WTC11 (cell line): ENCODE measurements around the gene GLUL. TPM values are rescaled to one million over a fixed set of nuclear protein-coding genes. Genes with fewer than 3 reads are reported as not detected.

Source experiments
- ATAC-seq: fragments of 200-7000 bp; cut with Tn5 transposase; 2 replicates; pipeline ENCODE4 v1.10.0; 2021; ENCODE audit warnings: mild to moderate bottlenecking, moderate library complexity
- CTCF ChIA-PET: fragments of 300-600 bp; sonication (Branson Sonifier 250); formaldehyde crosslinking; loops from one replicate; lab custom pipeline; 2021; ENCODE audit warnings: antibody characterized with exemption; lab: Charles Lee
- POLR2A ChIA-PET: fragments of 350-600 bp; sonication (Branson Sonifier 250); formaldehyde crosslinking; loops from one replicate; lab custom pipeline; 2021; ENCODE audit warnings: antibody characterized with exemption; lab: Charles Lee
- DNase-seq: peaks from one replicate; pipeline ENCODE4 v3.0.0; 2021; ENCODE audit warnings: low spot score
- H3K27ac Mint-ChIP-seq: 2 replicates; pipeline ENCODE4 v1.8.0; 2021; ENCODE audit warnings: mixed read lengths
- H3K27me3 Mint-ChIP-seq: 2 replicates; pipeline ENCODE4 v1.8.0; 2021; ENCODE audit warnings: low read depth, mild to moderate bottlenecking, moderate library complexity, mixed read lengths
- H3K36me3 Mint-ChIP-seq: 2 replicates; pipeline ENCODE4 v1.8.0; 2021; ENCODE audit warnings: mixed read lengths
- H3K4me1 Mint-ChIP-seq: 2 replicates; pipeline ENCODE4 v1.8.0; 2022; ENCODE audit warnings: mixed read lengths
- H3K4me3 Mint-ChIP-seq: 2 replicates; pipeline ENCODE4 v1.8.0; 2021; ENCODE audit warnings: mild to moderate bottlenecking, moderate library complexity, mixed read lengths
- H3K9me3 Mint-ChIP-seq: 2 replicates; pipeline ENCODE4 v1.8.0; 2021; ENCODE audit warnings: mixed read lengths
- GTF2I ChIP-seq: fragments of 250-450 bp; sonication (Bioruptor Pico); conservative IDR thresholded peaks from 2 replicates; pipeline ENCODE4 v1.4.0; 2021; ENCODE audit warnings: mild to moderate bottlenecking
- HMGA2 ChIP-seq: fragments of 250-450 bp; sonication (Bioruptor Pico); IDR thresholded peaks from 2 replicates; pipeline ENCODE4 v1.4.0; 2021; ENCODE audit warnings: mild to moderate bottlenecking, moderate library complexity
- JAZF1 ChIP-seq: fragments of 250-450 bp; sonication (Bioruptor Pico); IDR thresholded peaks from 2 replicates; pipeline ENCODE4 v1.9.0; 2021; ENCODE audit warnings: moderate library complexity, mild to moderate bottlenecking, inconsistent platforms
- JUN ChIP-seq: sonication (generic); formaldehyde crosslinking; IDR thresholded peaks from 2 replicates; pipeline ENCODE4 v1.8.0; 2023; ENCODE audit warnings: mild to moderate bottlenecking, missing genetic modification reagents
- NFATC4 ChIP-seq: fragments of 250-450 bp; sonication (Bioruptor Pico); IDR thresholded peaks from 2 replicates; pipeline ENCODE4 v1.9.0; 2021; ENCODE audit warnings: mild to moderate bottlenecking
- NFE2L1 ChIP-seq: sonication (generic); formaldehyde crosslinking; IDR thresholded peaks from 2 replicates; pipeline ENCODE4 v1.8.1; 2023; ENCODE audit warnings: missing genetic modification reagents
- OVOL2 ChIP-seq: fragments of 250-450 bp; sonication (Bioruptor Pico); IDR thresholded peaks from 2 replicates; pipeline ENCODE4 v1.9.0; 2021; ENCODE audit warnings: mild to moderate bottlenecking, borderline replicate concordance
- SMAD3 ChIP-seq: sonication (generic); formaldehyde crosslinking; IDR thresholded peaks from 2 replicates; pipeline ENCODE4 v1.8.0; 2022; ENCODE audit warnings: missing genetic modification reagents, mild to moderate bottlenecking, borderline replicate concordance
- SOX15 ChIP-seq: fragments of 250-450 bp; sonication (Bioruptor Pico); IDR thresholded peaks from 2 replicates; pipeline ENCODE4 v1.9.0; 2021; ENCODE audit warnings: mild to moderate bottlenecking
- STAT6 ChIP-seq: sonication (generic); formaldehyde crosslinking; conservative IDR thresholded peaks from 2 replicates; pipeline ENCODE4 v1.8.1; 2023; ENCODE audit warnings: mild to moderate bottlenecking, low read depth, missing genetic modification reagents, moderate library complexity
- TEAD1 ChIP-seq: sonication (generic); formaldehyde crosslinking; IDR thresholded peaks from 2 replicates; pipeline ENCODE4 v1.8.0; 2022; ENCODE audit warnings: mild to moderate bottlenecking, missing genetic modification reagents
- ZMAT4 ChIP-seq: fragments of 250-450 bp; sonication (Bioruptor Pico); IDR thresholded peaks from 2 replicates; pipeline ENCODE4 v1.9.0; 2021; ENCODE audit warnings: mild to moderate bottlenecking
- ZNF138 ChIP-seq: sonication (generic); formaldehyde crosslinking; conservative IDR thresholded peaks from 2 replicates; pipeline ENCODE4 v1.8.1; 2022; ENCODE audit warnings: mild to moderate bottlenecking, moderate library complexity, missing genetic modification reagents
- total RNA-seq: library from RNA; stranded (reverse); gene quantifications from 3 replicates; pipeline ENCODE4 v1.2.3, GENCODE V29; 2021
- TF ChIP-seq, protein P1 (sequence below): sonication (generic); formaldehyde crosslinking; IDR thresholded peaks from 2 replicates; pipeline ENCODE4 v1.8.1; 2022; ENCODE audit warnings: low read depth, missing genetic modification reagents, borderline replicate concordance
- TF ChIP-seq, protein P2 (sequence below): fragments of 250-450 bp; sonication (Bioruptor Pico); IDR thresholded peaks from 2 replicates; pipeline ENCODE4 v1.9.0; 2021; ENCODE audit warnings: moderate library complexity, mild to moderate bottlenecking, inconsistent platforms, borderline replicate concordance
- TF ChIP-seq, protein P3 (sequence below): sonication (generic); formaldehyde crosslinking; IDR thresholded peaks from 2 replicates; pipeline ENCODE4 v1.8.0; 2022; ENCODE audit warnings: mild to moderate bottlenecking, missing genetic modification reagents
- TF ChIP-seq, protein P4 (sequence below): fragments of 250-450 bp; sonication (Bioruptor Pico); IDR thresholded peaks from 2 replicates; pipeline ENCODE4 v1.9.0; 2021; ENCODE audit warnings: mild to moderate bottlenecking
- TF ChIP-seq, protein P5 (sequence below): sonication (generic); formaldehyde crosslinking; IDR thresholded peaks from 2 replicates; pipeline ENCODE4 v1.8.1; 2022; ENCODE audit warnings: mild to moderate bottlenecking, moderate library complexity, missing genetic modification reagents

Gene GLUL
- total RNA-seq, 1 experiment from 2014 or later: 240 TPM

- ATAC-seq: peak; percentile 87
- ChIA-PET CTCF (interaction anchor here (0.6 to 1.3 kb wide), 14 partner anchors 8 to 731 kb away, joined by 3 to 12 read pairs (median 4); partner anchors contain the start of gene GLUL), POLR2A (no interaction called here)
- Mint-ChIP-seq H3K4me1 (peaks cover 6% of the 10 kb centered on the region; the same call in 1 of the 2 replicates), H3K36me3 (peaks cover 6% of the 10 kb centered on the region), H3K27ac (no peak overlapping the region), H3K4me3 (no peak overlapping the region), H3K9me3 (peaks cover 14% of the 10 kb centered on the region), H3K27me3 (no peaks in the 10 kb centered on the region)
- no peak for TF ChIP-seq STAT6 (CRISPR knock-in tag)
- TF ChIP-seq, protein P1, sequence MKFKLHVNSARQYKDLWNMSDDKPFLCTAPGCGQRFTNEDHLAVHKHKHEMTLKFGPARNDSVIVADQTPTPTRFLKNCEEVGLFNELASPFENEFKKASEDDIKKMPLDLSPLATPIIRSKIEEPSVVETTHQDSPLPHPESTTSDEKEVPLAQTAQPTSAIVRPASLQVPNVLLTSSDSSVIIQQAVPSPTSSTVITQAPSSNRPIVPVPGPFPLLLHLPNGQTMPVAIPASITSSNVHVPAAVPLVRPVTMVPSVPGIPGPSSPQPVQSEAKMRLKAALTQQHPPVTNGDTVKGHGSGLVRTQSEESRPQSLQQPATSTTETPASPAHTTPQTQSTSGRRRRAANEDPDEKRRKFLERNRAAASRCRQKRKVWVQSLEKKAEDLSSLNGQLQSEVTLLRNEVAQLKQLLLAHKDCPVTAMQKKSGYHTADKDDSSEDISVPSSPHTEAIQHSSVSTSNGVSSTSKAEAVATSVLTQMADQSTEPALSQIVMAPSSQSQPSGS (CRISPR knock-in tag): no peak
- no peak for DNase-seq
These were observed 13.2 kb upstream of the GLUL start for GRCh38 chr1:182404781-182405180.

DNA sequence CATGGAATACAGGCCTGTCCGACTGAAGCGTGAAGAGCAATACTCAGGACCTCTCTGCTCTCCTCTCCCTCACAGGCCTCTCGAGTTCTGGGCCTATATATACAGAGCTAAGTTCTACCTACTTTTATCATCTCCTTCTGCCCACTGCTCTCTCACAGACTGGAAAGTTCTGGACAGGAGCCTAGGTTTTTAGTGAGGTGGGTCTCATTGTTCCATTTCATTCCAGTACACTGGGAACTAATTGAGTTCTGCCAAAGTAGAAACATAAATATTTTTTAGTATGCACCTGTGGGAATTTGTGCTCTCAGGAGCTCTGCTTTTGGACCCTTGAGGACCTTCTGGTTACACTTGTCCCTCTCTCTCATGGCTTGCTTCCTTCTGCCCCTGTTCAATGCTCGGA is 9.0 kb upstream of the GLUL start, which contains the start of gene TEDDM1:
Gene TEDDM1, minus strand, starts transcription at position 101 of the 400 bp plus-strand sequence. CDS start 182 bp downstream, outside the sequence.
- H3K4me1 Mint-ChIP-seq: peaks cover 19% of the 10 kb centered on the region
- peaks cover 4% of the 10 kb centered on the region for H3K36me3 Mint-ChIP-seq
- no peak for ATAC-seq
- CTCF ChIA-PET: no interaction called here
- peaks cover 7% of the 10 kb centered on the region for H3K9me3 Mint-ChIP-seq
- POLR2A ChIA-PET: no interaction called here
- no peaks in the 10 kb centered on the region for H3K27me3 Mint-ChIP-seq
- DNase-seq: no peak
- no peak for TF ChIP-seq HMGA2 (CRISPR knock-in tag)
- no peak for TF ChIP-seq OVOL2 (CRISPR knock-in tag)
- TF ChIP-seq SMAD3 (CRISPR knock-in tag): no peak
- TF ChIP-seq ZNF138 (CRISPR knock-in tag): no peak
- TF ChIP-seq, all 79 proteins: peak for 0
- no peak within 1 kb of the TSS for H3K4me3 Mint-ChIP-seq
- H3K27ac Mint-ChIP-seq: no peak within 1 kb of the TSS

DNA sequence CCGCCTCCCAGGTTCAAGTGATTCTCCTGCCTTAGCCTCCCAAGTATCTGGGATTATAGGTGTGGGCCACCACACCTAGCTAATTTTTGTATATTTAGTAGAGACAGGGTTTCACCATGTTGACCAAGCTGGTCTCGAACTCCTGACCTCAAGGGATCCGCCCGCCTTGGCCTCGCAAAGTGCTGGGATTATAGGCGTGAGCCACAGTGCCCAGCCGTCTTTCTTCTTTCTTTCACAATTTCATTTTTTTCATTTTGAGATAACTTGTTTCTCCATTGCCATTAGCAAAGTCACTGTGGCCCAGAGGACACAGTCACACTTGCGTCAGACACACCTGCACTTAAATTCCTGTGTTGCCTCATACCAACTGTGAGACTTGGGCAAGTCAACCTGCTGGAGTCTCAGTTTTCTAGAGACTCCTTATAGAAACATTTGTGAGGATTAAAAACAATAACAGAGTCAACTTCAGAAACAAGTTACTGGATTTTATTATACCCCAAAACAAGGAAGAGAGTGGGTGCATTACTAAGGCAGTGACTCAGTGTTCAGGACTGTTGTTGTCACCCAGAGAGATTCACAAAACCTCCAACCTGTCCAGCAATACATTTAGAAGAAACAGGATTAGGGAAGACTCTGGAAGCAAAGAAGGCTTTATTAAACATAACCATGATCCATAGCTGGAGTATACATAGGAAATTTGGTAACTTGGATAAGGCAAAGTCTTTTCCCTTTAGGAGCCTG is 6.2 kb upstream of the GLUL start:
- CTCF ChIA-PET: interaction anchor here (1.2 to 2.9 kb wide), 6 partner anchors 25 to 316 kb away, joined by 3 to 40 read pairs (median 7); no protein-coding TSS in a partner anchor
- no peak for ATAC-seq
- Mint-ChIP-seq H3K36me3 (no peaks in the 10 kb centered on the region), H3K27me3 (no peaks in the 10 kb centered on the region), H3K9me3 (no peaks in the 10 kb centered on the region), H3K4me3 (no peak overlapping the region), H3K4me1 (peaks cover 30% of the 10 kb centered on the region), H3K27ac (no peak overlapping the region)
- POLR2A ChIA-PET: no interaction called here
- TF ChIP-seq JAZF1 (no peak), JUN (CRISPR knock-in tag) (no peak), ZMAT4 (no peak), GTF2I (CRISPR knock-in tag) (no peak), NFE2L1 (CRISPR knock-in tag) (no peak), NFATC4 (no peak), SOX15 (CRISPR knock-in tag) (no peak), TEAD1 (no peak)
- TF ChIP-seq, protein P2, sequence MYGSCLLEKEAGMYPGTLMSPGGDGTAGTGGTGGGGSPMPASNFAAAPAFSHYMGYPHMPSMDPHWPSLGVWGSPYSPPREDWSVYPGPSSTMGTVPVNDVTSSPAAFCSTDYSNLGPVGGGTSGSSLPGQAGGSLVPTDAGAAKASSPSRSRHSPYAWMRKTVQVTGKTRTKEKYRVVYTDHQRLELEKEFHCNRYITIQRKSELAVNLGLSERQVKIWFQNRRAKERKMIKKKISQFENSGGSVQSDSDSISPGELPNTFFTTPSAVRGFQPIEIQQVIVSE (CRISPR knock-in tag): no peak
- TF ChIP-seq, protein P3, sequence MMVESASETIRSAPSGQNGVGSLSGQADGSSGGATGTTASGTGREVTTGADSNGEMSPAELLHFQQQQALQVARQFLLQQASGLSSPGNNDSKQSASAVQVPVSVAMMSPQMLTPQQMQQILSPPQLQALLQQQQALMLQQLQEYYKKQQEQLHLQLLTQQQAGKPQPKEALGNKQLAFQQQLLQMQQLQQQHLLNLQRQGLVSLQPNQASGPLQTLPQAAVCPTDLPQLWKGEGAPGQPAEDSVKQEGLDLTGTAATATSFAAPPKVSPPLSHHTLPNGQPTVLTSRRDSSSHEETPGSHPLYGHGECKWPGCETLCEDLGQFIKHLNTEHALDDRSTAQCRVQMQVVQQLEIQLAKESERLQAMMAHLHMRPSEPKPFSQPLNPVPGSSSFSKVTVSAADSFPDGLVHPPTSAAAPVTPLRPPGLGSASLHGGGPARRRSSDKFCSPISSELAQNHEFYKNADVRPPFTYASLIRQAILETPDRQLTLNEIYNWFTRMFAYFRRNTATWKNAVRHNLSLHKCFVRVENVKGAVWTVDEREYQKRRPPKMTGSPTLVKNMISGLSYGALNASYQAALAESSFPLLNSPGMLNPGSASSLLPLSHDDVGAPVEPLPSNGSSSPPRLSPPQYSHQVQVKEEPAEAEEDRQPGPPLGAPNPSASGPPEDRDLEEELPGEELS (CRISPR knock-in tag): no peak
- TF ChIP-seq, protein P4, sequence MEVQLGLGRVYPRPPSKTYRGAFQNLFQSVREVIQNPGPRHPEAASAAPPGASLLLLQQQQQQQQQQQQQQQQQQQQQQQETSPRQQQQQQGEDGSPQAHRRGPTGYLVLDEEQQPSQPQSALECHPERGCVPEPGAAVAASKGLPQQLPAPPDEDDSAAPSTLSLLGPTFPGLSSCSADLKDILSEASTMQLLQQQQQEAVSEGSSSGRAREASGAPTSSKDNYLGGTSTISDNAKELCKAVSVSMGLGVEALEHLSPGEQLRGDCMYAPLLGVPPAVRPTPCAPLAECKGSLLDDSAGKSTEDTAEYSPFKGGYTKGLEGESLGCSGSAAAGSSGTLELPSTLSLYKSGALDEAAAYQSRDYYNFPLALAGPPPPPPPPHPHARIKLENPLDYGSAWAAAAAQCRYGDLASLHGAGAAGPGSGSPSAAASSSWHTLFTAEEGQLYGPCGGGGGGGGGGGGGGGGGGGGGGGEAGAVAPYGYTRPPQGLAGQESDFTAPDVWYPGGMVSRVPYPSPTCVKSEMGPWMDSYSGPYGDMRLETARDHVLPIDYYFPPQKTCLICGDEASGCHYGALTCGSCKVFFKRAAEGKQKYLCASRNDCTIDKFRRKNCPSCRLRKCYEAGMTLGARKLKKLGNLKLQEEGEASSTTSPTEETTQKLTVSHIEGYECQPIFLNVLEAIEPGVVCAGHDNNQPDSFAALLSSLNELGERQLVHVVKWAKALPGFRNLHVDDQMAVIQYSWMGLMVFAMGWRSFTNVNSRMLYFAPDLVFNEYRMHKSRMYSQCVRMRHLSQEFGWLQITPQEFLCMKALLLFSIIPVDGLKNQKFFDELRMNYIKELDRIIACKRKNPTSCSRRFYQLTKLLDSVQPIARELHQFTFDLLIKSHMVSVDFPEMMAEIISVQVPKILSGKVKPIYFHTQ: no peak
- TF ChIP-seq, protein P5, sequence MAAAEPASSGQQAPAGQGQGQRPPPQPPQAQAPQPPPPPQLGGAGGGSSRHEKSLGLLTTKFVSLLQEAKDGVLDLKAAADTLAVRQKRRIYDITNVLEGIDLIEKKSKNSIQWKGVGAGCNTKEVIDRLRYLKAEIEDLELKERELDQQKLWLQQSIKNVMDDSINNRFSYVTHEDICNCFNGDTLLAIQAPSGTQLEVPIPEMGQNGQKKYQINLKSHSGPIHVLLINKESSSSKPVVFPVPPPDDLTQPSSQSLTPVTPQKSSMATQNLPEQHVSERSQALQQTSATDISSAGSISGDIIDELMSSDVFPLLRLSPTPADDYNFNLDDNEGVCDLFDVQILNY: no peak
- DNase-seq: no peak
